Effector memory CD4-positive, alpha-beta T cell (primary cell): ENCODE data around the gene DTNB.

ENCODE experiments used
- DNase-seq, 3 donors: peaks; one replicate each; pipeline ENCODE4 v3.0.0-alpha.2; 2020
- H3K27ac ChIP-seq: 2 replicates; pipeline ENCODE4 v1.7.0; 2013; ENCODE audit warnings: mild to moderate bottlenecking, low read length, moderate library complexity; ENCODE audit not compliant: insufficient read depth, poor library complexity, severe bottlenecking
- H3K27me3 ChIP-seq: replicated peaks from 2 replicates; pipeline ENCODE4 v1.7.0; 2013; ENCODE audit warnings: mild to moderate bottlenecking, low read length; ENCODE audit not compliant: insufficient read depth, control insufficient read depth, poor library complexity, severe bottlenecking
- H3K36me3 ChIP-seq: 2 replicates; pipeline ENCODE4 v1.7.0; 2013; ENCODE audit warnings: mild to moderate bottlenecking, low read length, moderate library complexity; ENCODE audit not compliant: control insufficient read depth, insufficient read depth
- H3K4me1 ChIP-seq: 2 replicates; pipeline ENCODE4 v1.7.0; 2013; ENCODE audit warnings: low read length, mild to moderate bottlenecking; ENCODE audit not compliant: control insufficient read depth, insufficient read depth, poor library complexity, severe bottlenecking
- H3K4me3 ChIP-seq: 2 replicates; pipeline ENCODE4 v1.7.0; 2013; ENCODE audit warnings: low read length, low read depth, mild to moderate bottlenecking; ENCODE audit not compliant: insufficient read depth, poor library complexity, severe bottlenecking
- H3K9me3 ChIP-seq: 2 replicates; pipeline ENCODE4 v1.7.0; 2013; ENCODE audit warnings: mild to moderate bottlenecking, low read length, moderate library complexity; ENCODE audit not compliant: control insufficient read depth

DTNB gene

DNA sequence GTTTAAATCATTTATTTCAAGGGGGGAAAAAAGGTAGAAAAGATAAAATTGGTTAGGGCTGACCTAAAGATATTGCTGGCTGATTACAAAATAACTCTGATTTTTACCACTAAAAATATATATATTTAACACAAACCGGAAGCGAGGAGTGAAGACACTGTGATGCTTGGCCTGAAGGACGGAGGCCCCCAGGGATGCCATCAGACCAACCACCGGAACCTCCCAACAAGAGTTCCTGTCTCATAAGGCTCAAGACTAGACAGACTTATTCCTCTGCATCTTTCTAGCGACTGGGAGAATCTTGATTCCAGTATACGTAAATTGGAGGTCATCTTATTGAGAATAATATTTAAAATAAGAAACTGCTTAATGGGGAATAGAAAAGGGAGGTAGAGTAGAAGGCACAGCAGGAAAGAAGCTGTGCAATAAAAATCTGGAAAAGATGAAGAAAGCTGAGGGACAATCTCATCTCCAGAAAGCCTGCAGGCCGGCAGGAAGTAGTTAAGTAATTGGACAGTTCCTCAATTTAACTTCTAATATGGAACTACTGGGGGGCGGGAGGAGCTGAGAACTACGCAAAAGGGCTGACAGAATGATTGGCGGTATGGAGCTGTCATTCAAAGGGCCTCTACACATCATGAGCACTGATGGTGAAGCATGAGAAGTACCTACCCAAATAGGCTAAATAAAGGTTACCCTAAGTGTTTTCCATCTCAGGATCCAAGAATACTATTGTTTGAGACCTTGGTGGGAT lies 91.1 kb downstream of the DTNB start:
- DNase-seq = no peak
- H3K27me3 ChIP-seq = no peaks in the 10 kb centered on the region
- H3K27ac ChIP-seq = no peak overlapping the region
- no peak overlapping the region for H3K4me3 ChIP-seq
- H3K36me3 ChIP-seq = no peaks in the 10 kb centered on the region
- H3K9me3 ChIP-seq = no peaks in the 10 kb centered on the region
- no peaks in the 10 kb centered on the region for H3K4me1 ChIP-seq

DNA sequence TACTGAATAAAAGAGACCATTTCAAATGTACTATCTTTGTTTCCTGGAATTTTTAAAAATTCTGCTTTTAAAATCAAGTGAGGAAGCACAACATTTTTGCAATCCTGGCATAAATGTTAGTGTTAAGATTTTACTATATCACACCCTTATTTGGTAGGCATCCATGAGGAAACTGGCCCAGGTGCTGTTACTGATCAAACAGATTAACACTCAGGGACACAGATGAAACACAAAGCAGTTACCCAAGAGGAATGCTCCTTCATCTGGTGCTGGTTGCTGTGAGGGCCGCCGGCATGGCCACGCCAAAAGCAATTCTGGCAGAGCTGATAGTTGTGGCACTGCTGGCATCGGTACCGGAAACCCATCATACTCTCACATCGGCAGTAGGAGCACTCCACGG lies 96.8 kb downstream of the DTNB start:
- peaks cover 14% of the 10 kb centered on the region for H3K36me3 ChIP-seq
- no peaks in the 10 kb centered on the region for H3K9me3 ChIP-seq
- H3K27me3 ChIP-seq = no peaks in the 10 kb centered on the region
- no peak overlapping the region for H3K4me3 ChIP-seq
- H3K4me1 ChIP-seq = no peaks in the 10 kb centered on the region
- no peak overlapping the region for H3K27ac ChIP-seq
- DNase-seq = no peak

DNA sequence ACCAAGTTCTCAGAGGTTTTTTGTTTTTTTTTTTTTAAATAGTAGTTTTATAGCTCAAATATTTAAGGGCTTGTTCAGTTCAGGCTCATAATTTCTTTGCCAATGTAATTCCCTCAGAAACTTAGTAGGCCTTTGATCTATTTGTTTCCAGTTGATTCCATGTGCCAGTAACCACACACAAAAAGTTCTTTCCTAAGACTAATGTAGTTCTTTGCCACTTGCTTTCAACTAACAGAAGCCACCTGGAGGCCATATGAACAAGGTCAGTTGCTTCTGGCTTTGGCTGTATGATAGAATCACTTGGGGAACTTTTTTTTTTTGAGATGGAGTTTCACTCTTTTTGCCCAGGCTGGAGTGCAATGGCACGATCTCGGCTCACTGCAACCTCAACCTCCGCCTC lies 100.7 kb downstream of the DTNB start:
- H3K36me3 ChIP-seq = peaks cover 14% of the 10 kb centered on the region
- no peak overlapping the region for H3K4me3 ChIP-seq
- H3K9me3 ChIP-seq = no peaks in the 10 kb centered on the region
- no peaks in the 10 kb centered on the region for H3K27me3 ChIP-seq
- no peak overlapping the region for H3K27ac ChIP-seq
- no peak for DNase-seq
- no peaks in the 10 kb centered on the region for H3K4me1 ChIP-seq

GRCh38 chr2:25570161-25570845 lies 103.1 kb downstream of the DTNB start:
- Histone ChIP-seq H3K4me3 (no peak overlapping the region), H3K27ac (no peak overlapping the region), H3K4me1 (no peaks in the 10 kb centered on the region), H3K9me3 (no peaks in the 10 kb centered on the region), H3K36me3 (peaks cover 9% of the 10 kb centered on the region), H3K27me3 (no peaks in the 10 kb centered on the region)
- no peak for DNase-seq

DNA sequence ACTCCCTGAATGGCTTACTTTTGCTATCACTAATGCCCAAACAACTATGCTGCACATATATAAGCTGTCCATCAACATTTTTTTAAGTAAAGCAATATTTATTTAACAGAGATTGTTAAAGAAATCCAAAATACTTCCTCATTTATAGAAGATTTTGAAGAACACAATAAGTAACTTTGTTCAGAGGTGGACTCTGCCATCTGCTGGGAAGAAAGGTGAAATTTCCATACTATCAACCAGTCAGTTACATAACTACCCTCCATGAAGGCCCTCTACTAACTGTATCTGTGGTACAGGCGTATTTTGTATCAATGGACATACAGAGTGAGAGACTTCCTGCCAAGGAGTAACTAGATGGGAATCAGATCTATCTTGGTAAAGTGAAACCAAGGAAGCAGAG lies 106.0 kb downstream of the DTNB start:
- Histone ChIP-seq H3K4me1 (no peaks in the 10 kb centered on the region), H3K27ac (no peak overlapping the region), H3K36me3 (no peaks in the 10 kb centered on the region), H3K27me3 (no peaks in the 10 kb centered on the region), H3K4me3 (no peak overlapping the region), H3K9me3 (no peaks in the 10 kb centered on the region)
- no peak for DNase-seq

GRCh38 chr2:25566694-25567093 lies 106.7 kb downstream of the DTNB start:
- no peaks in the 10 kb centered on the region for H3K4me1 ChIP-seq
- H3K27ac ChIP-seq = no peak overlapping the region
- no peak for DNase-seq
- H3K9me3 ChIP-seq = no peaks in the 10 kb centered on the region
- no peak overlapping the region for H3K4me3 ChIP-seq
- no peaks in the 10 kb centered on the region for H3K27me3 ChIP-seq
- H3K36me3 ChIP-seq = no peaks in the 10 kb centered on the region

DNA sequence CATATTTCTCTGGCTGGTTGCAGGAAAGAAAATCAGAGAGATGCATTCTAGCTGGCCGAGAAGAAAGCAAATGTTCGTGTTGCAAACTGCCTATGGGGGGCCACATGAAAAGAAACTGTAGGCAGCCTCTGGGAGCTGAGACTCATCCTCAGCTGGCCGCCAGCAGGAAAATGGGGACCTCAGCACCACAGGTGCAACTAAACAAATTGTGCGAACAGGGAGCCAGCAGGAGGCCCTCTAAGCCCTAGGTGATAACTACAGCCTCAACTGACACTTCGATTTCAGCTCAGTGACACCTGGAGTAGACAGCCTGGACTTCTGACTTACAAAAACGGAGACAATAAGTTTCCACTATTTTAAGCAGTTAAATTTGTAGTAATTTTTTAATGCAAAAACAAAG lies 107.3 kb downstream of the DTNB start:
- Histone ChIP-seq H3K9me3 (no peaks in the 10 kb centered on the region), H3K27me3 (no peaks in the 10 kb centered on the region), H3K36me3 (no peaks in the 10 kb centered on the region), H3K4me3 (no peak overlapping the region), H3K27ac (no peak overlapping the region), H3K4me1 (no peaks in the 10 kb centered on the region)
- DNase-seq = no peak

DNA sequence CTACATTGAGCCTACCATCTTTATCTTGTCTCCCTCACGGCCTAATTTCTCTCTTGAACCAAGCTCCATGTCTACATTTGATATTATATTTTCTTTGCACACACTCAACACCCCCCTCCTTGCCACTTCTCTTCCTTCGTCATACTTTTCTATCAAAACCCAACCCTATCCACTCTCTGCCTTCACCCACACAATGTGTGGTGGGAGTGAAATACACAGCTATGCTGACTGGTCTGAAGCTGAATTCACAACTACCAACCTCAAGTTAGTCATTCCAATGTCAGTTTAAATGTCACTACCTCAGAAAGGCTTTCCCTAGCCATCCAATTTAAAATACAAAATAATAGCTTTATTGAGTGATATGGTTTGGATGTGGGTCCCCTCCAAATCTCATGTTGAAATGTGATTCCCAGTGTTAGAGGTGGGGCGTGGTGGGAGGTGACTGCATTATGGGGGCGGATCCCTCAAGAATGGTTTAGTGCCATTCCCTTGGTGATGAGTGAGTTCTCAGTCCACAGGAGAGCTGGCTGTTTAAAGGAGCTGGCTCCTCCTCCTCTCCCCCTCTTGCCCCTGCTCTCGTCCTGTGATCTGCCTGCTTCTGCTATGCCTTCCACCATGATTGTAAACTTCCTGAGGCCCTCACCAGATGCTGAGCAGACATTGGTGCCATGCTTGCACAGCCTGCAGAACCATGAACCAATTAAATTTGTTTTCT lies 112.1 kb downstream of the DTNB start:
- DNase-seq = no peak
- Histone ChIP-seq H3K27me3 (no peaks in the 10 kb centered on the region), H3K9me3 (no peaks in the 10 kb centered on the region), H3K36me3 (no peaks in the 10 kb centered on the region), H3K4me3 (no peak overlapping the region), H3K27ac (no peak overlapping the region), H3K4me1 (no peaks in the 10 kb centered on the region)

DNA sequence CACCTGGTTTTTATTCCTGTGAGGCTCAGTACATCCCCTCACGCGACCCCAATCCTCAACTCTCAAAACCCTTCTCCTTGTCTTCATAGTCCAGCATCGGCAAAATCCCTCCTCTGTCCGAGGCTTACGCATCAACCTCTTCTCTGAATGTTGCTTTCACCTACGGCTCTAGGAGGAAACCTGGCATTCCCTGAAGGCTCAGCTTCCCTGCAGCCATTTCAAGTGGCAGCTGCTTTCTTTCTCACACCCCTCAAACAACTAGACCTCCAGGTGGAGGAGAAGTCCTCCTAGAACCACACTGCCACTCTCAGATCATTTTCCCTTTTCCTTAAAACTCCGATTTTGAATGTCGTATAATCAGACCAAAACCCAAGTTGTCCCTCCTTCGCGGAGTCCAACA lies 114.2 kb downstream of the DTNB start:
- no peaks in the 10 kb centered on the region for H3K9me3 ChIP-seq
- H3K4me3 ChIP-seq = no peak overlapping the region
- H3K4me1 ChIP-seq = no peaks in the 10 kb centered on the region
- H3K27ac ChIP-seq = no peak overlapping the region
- DNase-seq = no peak
- H3K36me3 ChIP-seq = no peaks in the 10 kb centered on the region
- no peaks in the 10 kb centered on the region for H3K27me3 ChIP-seq

GRCh38 chr2:25558262-25558661 lies 115.1 kb downstream of the DTNB start:
- Histone ChIP-seq H3K36me3 (no peaks in the 10 kb centered on the region), H3K27me3 (no peaks in the 10 kb centered on the region), H3K9me3 (no peaks in the 10 kb centered on the region), H3K4me1 (no peaks in the 10 kb centered on the region), H3K27ac (no peak overlapping the region), H3K4me3 (no peak overlapping the region)
- no peak for DNase-seq
